ENCODE measurements around the gene TUBB2A.

GRCh38 chr6:3175715-3176402 lies 18.5 kb upstream of the TUBB2A start:
- no peak for TF ChIP-seq CTCF (IDR thresholded peaks at IDR 0.05)
- no peak for TF ChIP-seq POLR2AphosphoS5 (IDR thresholded peaks at IDR 0.05)
- no peak for TF ChIP-seq EP300 (IDR thresholded peaks at IDR 0.05)
